IMR-90 (cell line): ENCODE data around the gene TARDBP. TPM values are rescaled to one million over a fixed set of nuclear protein-coding genes. Genes with fewer than 3 reads are reported as not detected.

ENCODE experiments used
- ATAC-seq: fragments of 200-7000 bp; cut with Tn5 transposase; 2 replicates; pipeline ENCODE4 v1.9.1; 2020; ENCODE audit warnings: low read depth, mild to moderate bottlenecking, moderate library complexity
- BruUV-seq: library from RNA; stranded (reverse); fragments of 400-500 nt; replicated peaks from 2 replicates; lab custom pipeline; 2021; lab: Mats Ljungman, UMichigan
- CTCF ChIA-PET: fragments of 300-600 bp; formaldehyde crosslinking; extraction: SDS; loops from one replicate; lab custom pipeline; 2021; ENCODE audit warnings: antibody characterized with exemption; lab: Yijun Ruan, JAX
- POLR2A ChIA-PET: fragments of 300-600 bp; sonication (Branson Sonifier 250); formaldehyde crosslinking; loops from one replicate; lab custom pipeline; 2022; ENCODE audit warnings: antibody characterized with exemption; ENCODE audit not compliant: unreplicated experiment; lab: Charles Lee
- DNase-seq: peaks from one replicate; pipeline ENCODE4 v3.0.0; 2013
- H2AFZ ChIP-seq: replicated peaks from 2 replicates; pipeline ENCODE3; 2013; ENCODE audit warnings: low read length, mild to moderate bottlenecking; ENCODE audit not compliant: poor library complexity
- H2AK5ac ChIP-seq: 2 replicates; pipeline ENCODE4 v1.6.1; 2013; ENCODE audit warnings: low read depth, low read length, inconsistent platforms
- H2AK9ac ChIP-seq: replicated peaks from 2 replicates; pipeline ENCODE3; 2013; ENCODE audit warnings: mild to moderate bottlenecking, low read depth, low read length, moderate library complexity; ENCODE audit not compliant: poor library complexity
- H2BK120ac ChIP-seq: 2 replicates; pipeline ENCODE4 v1.6.1; 2013; ENCODE audit warnings: low read depth, low read length, inconsistent platforms
- H2BK15ac ChIP-seq: 3 replicates; pipeline ENCODE4 v1.6.1; 2013; ENCODE audit warnings: low read depth, low read length, inconsistent platforms
- H2BK20ac ChIP-seq: 2 replicates; pipeline ENCODE4 v1.6.1; 2013; ENCODE audit warnings: low read depth, mild to moderate bottlenecking, inconsistent platforms, low read length, moderate library complexity
- H2BK5ac ChIP-seq: 2 replicates; pipeline ENCODE4 v1.6.1; 2013; ENCODE audit warnings: mild to moderate bottlenecking, low read depth, low read length, inconsistent platforms; ENCODE audit not compliant: poor library complexity, severe bottlenecking
- H3K14ac ChIP-seq: replicated peaks from 2 replicates; pipeline ENCODE4 v1.6.1; 2013; ENCODE audit warnings: low read depth, low read length, inconsistent platforms
- H3K18ac ChIP-seq: 2 replicates; pipeline ENCODE4 v1.6.1; 2013; ENCODE audit warnings: low read depth, low read length, control low read depth
- H3K23ac ChIP-seq: 2 replicates; pipeline ENCODE4 v1.6.1; 2013; ENCODE audit warnings: low read depth, low read length, inconsistent platforms
- H3K27ac ChIP-seq: 2 replicates; pipeline ENCODE4 v1.5.1; 2013; ENCODE audit warnings: mild to moderate bottlenecking, control low read depth, low read length; ENCODE audit not compliant: insufficient read depth
- H3K27me3 ChIP-seq: 2 replicates; pipeline ENCODE4 v1.6.1; 2013; ENCODE audit warnings: low read length; ENCODE audit not compliant: control insufficient read depth, insufficient read depth
- H3K36me3 ChIP-seq: 2 replicates; pipeline ENCODE4 v1.6.1; 2013; ENCODE audit warnings: low read length, mixed read lengths; ENCODE audit not compliant: control insufficient read depth, insufficient read depth
- H3K4ac ChIP-seq: 2 replicates; pipeline ENCODE4 v1.6.1; 2013; ENCODE audit warnings: low read depth, low read length, inconsistent platforms
- H3K4me1 ChIP-seq: 2 replicates; pipeline ENCODE4 v1.6.1; 2013; ENCODE audit warnings: low read length, mixed read lengths; ENCODE audit not compliant: control insufficient read depth, insufficient read depth
- H3K4me2 ChIP-seq: 2 replicates; pipeline ENCODE4 v1.6.1; 2013; ENCODE audit warnings: low read depth, mild to moderate bottlenecking, control low read depth, low read length, moderate library complexity
- H3K4me3 ChIP-seq: 2 replicates; pipeline ENCODE4 v1.5.1; 2013; ENCODE audit warnings: low read depth, mild to moderate bottlenecking, control low read depth, low read length, moderate library complexity; ENCODE audit not compliant: insufficient read depth
- H3K56ac ChIP-seq: 2 replicates; pipeline ENCODE4 v1.6.1; 2013; ENCODE audit warnings: low read length, inconsistent platforms; ENCODE audit not compliant: insufficient read depth; ENCODE audit errors: extremely low read depth
- H3K79me1 ChIP-seq, 2 experiments: 2 replicates each; pipeline ENCODE4 v1.6.1; 2013; ENCODE audit warnings: low read length in 2 of 2, inconsistent platforms in 1 of 2, low read depth in 1 of 2
- H3K9ac ChIP-seq: 2 replicates; pipeline ENCODE4 v1.6.1; 2013; ENCODE audit warnings: low read depth, low read length, control low read depth
- H3K9me1 ChIP-seq: 2 replicates; pipeline ENCODE4 v1.6.1; 2013; ENCODE audit warnings: low read length, inconsistent platforms; ENCODE audit not compliant: insufficient read depth
- H3K9me3 ChIP-seq: 2 replicates; pipeline ENCODE4 v1.6.1; 2013; ENCODE audit warnings: low read length; ENCODE audit not compliant: control insufficient read depth, insufficient read depth
- H4K20me1 ChIP-seq: 2 replicates; pipeline ENCODE4 v1.6.1; 2013; ENCODE audit warnings: low read length, inconsistent platforms; ENCODE audit not compliant: insufficient read depth
- H4K5ac ChIP-seq: 2 replicates; pipeline ENCODE4 v1.6.1; 2013; ENCODE audit warnings: mild to moderate bottlenecking, low read depth, low read length, control low read depth
- H4K8ac ChIP-seq, 2 experiments: 2 replicates each; pipeline ENCODE4 v1.6.1; 2013; ENCODE audit warnings: low read depth in 2 of 2, low read length in 2 of 2, control low read depth in 1 of 2, inconsistent platforms in 1 of 2
- H4K91ac ChIP-seq: 2 replicates; pipeline ENCODE4 v1.6.1; 2013; ENCODE audit warnings: low read depth, low read length, inconsistent platforms; ENCODE audit not compliant: insufficient read depth
- BHLHE40 ChIP-seq: fragments of 150-350 bp; IDR thresholded peaks from 2 replicates; pipeline ENCODE4 v1.6.1; 2016; ENCODE audit warnings: mild to moderate bottlenecking, low read depth, low read length
- CEBPB ChIP-seq: IDR thresholded peaks from 2 replicates; pipeline ENCODE4 v1.6.1; 2012; ENCODE audit warnings: low read depth, low read length, improper control_type of control experiment
- CHD1 ChIP-seq: IDR thresholded peaks from 2 replicates; pipeline ENCODE4 v1.6.1; 2012; ENCODE audit warnings: low read depth, low read length, improper control_type of control experiment
- CTCF ChIP-seq: conservative IDR thresholded peaks from 2 replicates; pipeline ENCODE4 v1.5.1; 2012; ENCODE audit warnings: mild to moderate bottlenecking, low read depth, low read length, improper control_type of control experiment
- ELK1 ChIP-seq: fragments of 150-350 bp; IDR thresholded peaks from 2 replicates; pipeline ENCODE4 v1.6.1; 2016; ENCODE audit warnings: low read depth, mild to moderate bottlenecking, low read length, moderate library complexity, borderline replicate concordance
- FOS ChIP-seq: fragments of 150-350 bp; IDR thresholded peaks from 2 replicates; pipeline ENCODE4 v1.6.1; 2016; ENCODE audit warnings: low read depth, low read length
- MAFK ChIP-seq: IDR thresholded peaks from 2 replicates; pipeline ENCODE4 v1.6.1; 2012; ENCODE audit warnings: low read depth, low read length, improper control_type of control experiment
- MAZ ChIP-seq: IDR thresholded peaks from 2 replicates; pipeline ENCODE4 v1.6.1; 2012; ENCODE audit warnings: low read depth, mild to moderate bottlenecking, low read length, improper control_type of control experiment, moderate library complexity, borderline replicate concordance
- MXI1 ChIP-seq: IDR thresholded peaks from 2 replicates; pipeline ENCODE4 v1.6.1; 2012; ENCODE audit warnings: low read depth, mild to moderate bottlenecking, low read length, moderate library complexity, borderline replicate concordance
- NFE2L2 ChIP-seq: fragments of 150-350 bp; IDR thresholded peaks from 2 replicates; pipeline ENCODE4 v1.6.1; 2016; ENCODE audit warnings: low read depth, mild to moderate bottlenecking, low read length
- POLR2A ChIP-seq: IDR thresholded peaks from 2 replicates; pipeline ENCODE4 v1.6.1; 2012; ENCODE audit warnings: mild to moderate bottlenecking, low read depth, low read length
- RCOR1 ChIP-seq: IDR thresholded peaks from 2 replicates; pipeline ENCODE4 v1.6.1; 2012; ENCODE audit warnings: mild to moderate bottlenecking, low read length, improper control_type of control experiment; ENCODE audit not compliant: insufficient replicate concordance
- RFX5 ChIP-seq: IDR thresholded peaks from 2 replicates; pipeline ENCODE4 v1.8.0; 2012; ENCODE audit warnings: low read depth, mild to moderate bottlenecking, low read length, moderate library complexity
- SMC3 ChIP-seq: fragments of 150-350 bp; IDR thresholded peaks from 2 replicates; pipeline ENCODE4 v1.6.1; 2016; ENCODE audit warnings: low read depth, mild to moderate bottlenecking, antibody characterized with exemption, low read length, moderate library complexity
- WGBS, 2 experiments: methylation state at CpG; one replicate each; pipeline versions ENCODE4 v1.1.5 to v1.1.7; 2013; ENCODE audit warnings: missing lambda C conversion rate in 2 of 2; ENCODE audit not compliant: insufficient read length in 1 of 2; ENCODE audit errors: extremely low coverage in 2 of 2; 5-methylcytosine and 5-hydroxymethylcytosine counted together
- dilution Hi-C: fragments of 300-500 bp; cut with HindIII; formaldehyde crosslinking; loops from one replicate; pipeline ENCODE4 v1.14.3; 2018; ENCODE audit warnings: low sequenced_read_pairs; ENCODE audit not compliant: unreplicated experiment
- in situ Hi-C: fragments of 300-500 bp; cut with MboI; formaldehyde crosslinking; loops from 3 replicates; pipeline ENCODE4 v1.14.3; 2019; ENCODE audit warnings: low sequenced_read_pairs, inconsistent platforms, mixed read lengths
- intact Hi-C: fragments of 100-400 bp; cut with micrococcal nuclease; formaldehyde crosslinking; loops from 2 replicates; pipeline ENCODE4 v1.10.0; 2022
- polyA plus RNA-seq, 3 experiments: library from polyadenylated mRNA; depleted of rRNA; stranded (reverse); fragments of >200 nt; gene quantifications; 2 replicates each; pipeline ENCODE4 v1.2.3, GENCODE V29; 2012; ENCODE audit warnings: low replicate concordance in 1 of 3
- total RNA-seq: library from RNA; depleted of rRNA; stranded (reverse); fragments of >200 nt; gene quantifications from 2 replicates; pipeline ENCODE4 v1.2.3, GENCODE V29; 2012

Gene TARDBP
- total and polyA plus RNA-seq, 2 of the 4 experiments (the other 2 are of a cell fraction) = 36.7 to 161 TPM

- peaks cover 9% of the 10 kb centered on the region for H3K27me3 ChIP-seq
- H2BK5ac ChIP-seq = no peak overlapping the region
- in situ Hi-C loops (no loop called here), dilution Hi-C loops (no loop called here), intact Hi-C loops (no loop called here)
- H3K23ac ChIP-seq = no peak overlapping the region
- H4K91ac ChIP-seq = no peak overlapping the region
- no peak overlapping the region for H4K8ac ChIP-seq
- H3K27ac ChIP-seq = no peak overlapping the region
- no peaks in the 10 kb centered on the region for H3K9me1 ChIP-seq
- no peak overlapping the region for H2BK20ac ChIP-seq
- ChIA-PET CTCF (interaction anchor here (0.6 to 1.2 kb wide), 2 partner anchors 13 to 18 kb away, joined by 3 to 6 read pairs; no protein-coding TSS in a partner anchor), POLR2A (no interaction called here)
- TF ChIP-seq MXI1 (no peak), SMC3 (no peak), ELK1 (no peak), RFX5 (no peak), CTCF (no peak), CHD1 (no peak), MAZ (no peak), POLR2A (no peak), BHLHE40 (no peak), NFE2L2 (no peak), FOS (no peak), RCOR1 (no peak), MAFK (no peak), CEBPB (no peak)
- H2BK15ac ChIP-seq = no peak overlapping the region
- no peaks in the 10 kb centered on the region for H4K20me1 ChIP-seq
- no peak overlapping the region for H3K4me3 ChIP-seq
- 80% methylated on average over 1 of the region's 4 CpGs; no CpG with 5 or more reads in 1 of the 2 experiments for WGBS, 2 experiments
- no peaks in the 10 kb centered on the region for H3K4me1 ChIP-seq
- H3K18ac ChIP-seq = no peak overlapping the region
- no peak overlapping the region for H3K4ac ChIP-seq
- H3K56ac ChIP-seq = no peak overlapping the region
- no peak overlapping the region for H3K9ac ChIP-seq
- H4K5ac ChIP-seq = no peak overlapping the region
- BruUV-seq = no TSS peak
- no peak for ATAC-seq
- H2AK5ac ChIP-seq = no peak overlapping the region
- H3K14ac ChIP-seq = no peak overlapping the region
- no peak overlapping the region for H2AFZ ChIP-seq
- H3K9me3 ChIP-seq = no peaks in the 10 kb centered on the region
- DNase-seq = no peak
- H3K4me2 ChIP-seq = no peak overlapping the region
- H3K36me3 ChIP-seq = no peaks in the 10 kb centered on the region
- H2BK120ac ChIP-seq = no peak overlapping the region
- no peaks in the 10 kb centered on the region for H3K79me1 ChIP-seq
- H2AK9ac ChIP-seq = no peak overlapping the region
These were observed 19.6 kb upstream of the TARDBP start for GRCh38 chr1:10992864-10993263.
